ENCODE results near the gene CCDC61. TPM values are rescaled to one million over a fixed set of nuclear protein-coding genes. Genes with fewer than 3 reads are reported as not detected.
A peak's percentile ranks its signal among the peaks of the same experiment; 100 is the strongest.

Gene CCDC61
- total RNA-seq, 1 donor from 2014 or later = 7.3 TPM

DNA sequence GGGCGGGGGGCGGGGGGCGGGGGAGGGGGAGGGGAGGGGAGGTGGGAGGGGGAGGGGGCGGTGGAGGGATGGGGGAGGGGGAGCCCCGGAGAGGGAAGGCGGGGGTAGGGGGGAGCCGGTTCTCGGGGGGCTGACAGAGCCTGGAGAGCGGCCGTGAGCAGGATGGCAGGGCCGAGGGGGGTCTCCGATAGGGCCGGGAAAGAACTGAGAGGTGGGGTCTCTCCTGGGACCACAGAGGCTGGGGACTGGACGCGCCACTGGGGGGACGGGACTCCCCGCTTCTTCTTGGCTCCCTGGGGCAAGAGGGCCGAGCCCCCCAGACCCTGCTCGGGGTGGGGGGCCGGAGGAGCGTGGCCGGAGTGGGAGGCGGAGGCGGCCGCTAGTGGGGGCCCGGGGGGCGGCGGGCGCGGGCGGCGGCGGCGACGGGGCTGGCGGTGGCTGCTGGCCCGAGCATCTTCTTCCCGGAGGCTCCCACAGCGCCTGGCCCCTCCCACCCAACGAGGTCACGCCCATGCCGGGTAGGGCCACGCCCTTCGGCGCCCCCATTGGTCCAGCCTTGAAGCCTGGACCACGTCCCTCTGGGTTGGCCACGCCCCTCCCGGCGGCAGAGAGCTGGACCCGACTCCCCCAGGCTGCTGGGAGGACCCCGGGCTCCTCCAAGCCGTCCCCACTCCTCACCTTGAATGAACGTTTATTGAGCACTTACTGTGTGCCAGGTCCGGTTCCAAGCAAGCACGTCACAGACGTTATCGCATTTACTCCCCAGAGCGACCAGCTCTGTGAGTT, 21.5 kb upstream of the CCDC61 start, which contains the start of gene NOVA2:
Gene NOVA2 (minus strand): TSS at position 313 of the 786 bp plus-strand sequence. CDS start 514 bp downstream, outside the sequence.
- DNase-seq (ENCODE audit: low read depth, low spot score) = peak; percentile 71

DNA sequence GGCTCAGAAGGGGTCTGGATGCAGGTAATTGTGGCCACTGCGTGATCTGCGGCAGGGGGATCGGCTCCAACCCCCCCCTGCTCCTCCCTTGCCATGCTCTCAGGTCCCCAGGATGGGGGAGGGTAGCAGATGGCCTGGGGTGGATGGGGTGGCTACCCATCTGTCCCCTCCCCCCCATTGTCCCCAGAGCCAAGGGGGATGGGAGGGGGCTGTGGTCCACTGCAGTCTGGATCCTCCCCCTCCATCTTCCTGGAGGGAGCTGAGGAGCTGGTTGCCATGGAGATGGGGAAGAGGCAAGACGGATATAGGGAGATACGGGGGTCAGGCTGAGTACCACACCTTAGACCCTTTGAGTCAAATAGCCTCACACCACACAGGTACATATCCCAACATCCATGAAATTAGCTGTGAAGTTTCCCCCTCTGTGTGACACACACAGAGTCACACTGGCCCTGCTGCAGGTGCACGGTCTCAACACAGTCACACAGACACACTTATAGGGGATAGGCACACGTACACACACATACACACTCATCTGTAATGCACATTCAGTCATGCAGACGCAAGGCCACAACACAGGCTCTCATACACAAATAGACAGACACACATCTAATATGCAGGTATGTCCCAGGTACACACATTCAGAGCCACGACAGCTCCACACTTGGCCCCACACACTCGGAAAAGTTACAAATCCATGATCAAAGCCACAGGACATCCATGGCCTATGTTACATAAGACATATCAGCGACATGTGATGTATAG, 19.8 kb upstream of the CCDC61 start:
- DNase-seq (ENCODE audit: low read depth, low spot score) = no peak

DNA sequence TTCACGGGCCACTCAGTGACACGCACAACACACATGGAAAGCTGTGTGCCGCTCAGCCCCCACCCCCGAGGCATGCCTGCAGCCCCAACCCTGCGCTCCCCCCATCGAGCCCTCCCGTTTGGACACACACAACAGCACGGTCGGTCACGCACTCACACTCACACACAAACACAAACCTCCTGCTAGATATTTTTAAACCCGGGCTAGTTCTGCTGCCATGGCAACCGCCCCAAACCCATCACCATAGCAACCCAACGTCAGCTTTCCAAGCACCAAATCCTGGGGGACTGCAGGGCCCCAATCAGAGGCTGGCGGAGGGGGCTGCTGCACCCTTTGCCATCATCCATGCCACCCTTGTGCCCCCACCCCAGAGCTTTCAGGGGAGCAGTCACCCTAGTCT, 19.1 kb upstream of the CCDC61 start:
- no peak for DNase-seq (ENCODE audit: low read depth, low spot score)

DNA sequence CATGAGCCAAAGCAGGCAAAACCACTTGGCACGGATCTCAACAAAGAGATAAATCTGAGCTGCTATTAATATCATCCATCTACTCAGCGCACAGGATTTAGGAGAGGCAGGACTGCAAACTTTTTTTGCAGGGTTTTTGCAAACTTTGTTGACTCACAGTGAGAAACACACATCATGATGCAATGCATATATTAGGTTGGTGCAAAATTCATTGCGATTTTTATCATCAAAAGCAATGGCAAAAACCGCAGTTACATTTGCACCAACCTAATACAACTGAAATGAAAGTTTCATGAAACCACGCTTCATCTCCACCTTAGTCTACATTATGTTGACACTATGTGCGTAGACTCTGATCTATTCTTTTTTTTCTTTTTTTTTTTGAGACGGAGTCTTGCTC, 17.1 kb upstream of the CCDC61 start:
- no peak for DNase-seq (ENCODE audit: low read depth, low spot score)

DNA sequence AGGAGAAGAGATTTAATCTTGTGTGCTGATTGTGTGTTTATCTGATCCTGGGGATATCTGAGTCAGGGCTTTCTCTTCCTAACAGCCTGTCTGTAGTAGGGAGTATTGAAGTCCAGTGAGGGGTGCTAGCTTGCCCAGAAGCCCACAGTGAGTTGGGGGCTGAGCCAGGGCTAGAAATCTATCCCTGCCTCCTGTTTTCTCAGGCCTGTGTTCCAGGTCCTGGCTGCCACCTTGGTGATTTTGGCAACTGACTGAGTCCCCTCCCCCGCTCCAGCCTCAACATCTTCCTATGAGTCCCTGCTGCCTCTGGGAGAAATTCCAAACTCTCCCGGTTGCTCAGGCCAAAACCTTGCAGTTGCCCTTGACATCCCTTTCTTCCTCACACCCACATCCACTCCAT, 13.9 kb upstream of the CCDC61 start:
- DNase-seq (ENCODE audit: low read depth, low spot score) = no peak

DNA sequence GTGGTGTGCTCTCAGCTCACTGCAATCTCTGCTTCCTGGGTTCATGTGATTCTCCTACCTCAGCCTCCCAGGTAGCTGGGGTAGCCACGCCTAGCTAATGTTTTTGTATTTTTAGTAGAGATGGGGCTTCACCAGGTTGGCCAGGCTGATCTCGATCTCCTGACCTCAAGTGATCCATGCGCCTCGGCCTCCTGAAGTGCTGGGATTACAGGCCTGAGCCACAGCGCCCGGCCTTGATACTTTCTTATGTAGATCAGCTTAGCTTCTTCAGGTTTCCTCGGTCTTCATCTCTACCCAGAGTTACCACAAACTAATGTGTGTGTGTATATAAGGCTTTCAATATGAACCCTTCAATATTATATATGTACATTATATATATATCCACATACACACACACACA, 9.9 kb upstream of the CCDC61 start:
- DNase-seq (ENCODE audit: low read depth, low spot score) = no peak

DNA sequence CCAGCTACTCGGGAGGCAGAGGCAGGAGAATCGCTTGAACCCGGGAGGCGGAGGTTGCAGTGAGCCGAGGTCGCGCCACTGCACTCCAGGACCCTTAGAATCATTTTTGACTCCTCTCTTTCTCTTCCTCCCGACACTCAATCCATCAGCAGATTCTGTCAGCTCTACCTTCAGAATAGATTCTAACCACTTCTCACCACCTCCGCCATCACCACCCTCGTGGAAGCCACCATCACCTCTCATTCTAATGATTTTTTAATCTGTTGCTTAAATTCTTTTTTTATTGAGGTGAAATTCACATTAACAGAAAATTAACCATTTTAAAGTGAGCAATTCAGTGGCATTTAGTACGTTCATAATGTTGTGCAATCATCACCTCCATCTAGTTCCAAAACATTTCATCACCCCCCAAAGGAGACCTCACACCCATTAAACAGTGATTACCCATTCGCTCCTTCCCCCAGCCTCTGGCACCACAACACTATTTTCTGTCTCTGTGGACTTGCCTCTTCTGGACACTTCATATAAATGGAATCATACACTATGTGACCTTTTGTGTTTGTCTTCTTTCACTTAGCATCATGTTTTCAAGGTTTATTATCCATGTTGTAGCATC, 5.0 kb upstream of the CCDC61 start:
- no peak for DNase-seq (ENCODE audit: low read depth, low spot score)

DNA sequence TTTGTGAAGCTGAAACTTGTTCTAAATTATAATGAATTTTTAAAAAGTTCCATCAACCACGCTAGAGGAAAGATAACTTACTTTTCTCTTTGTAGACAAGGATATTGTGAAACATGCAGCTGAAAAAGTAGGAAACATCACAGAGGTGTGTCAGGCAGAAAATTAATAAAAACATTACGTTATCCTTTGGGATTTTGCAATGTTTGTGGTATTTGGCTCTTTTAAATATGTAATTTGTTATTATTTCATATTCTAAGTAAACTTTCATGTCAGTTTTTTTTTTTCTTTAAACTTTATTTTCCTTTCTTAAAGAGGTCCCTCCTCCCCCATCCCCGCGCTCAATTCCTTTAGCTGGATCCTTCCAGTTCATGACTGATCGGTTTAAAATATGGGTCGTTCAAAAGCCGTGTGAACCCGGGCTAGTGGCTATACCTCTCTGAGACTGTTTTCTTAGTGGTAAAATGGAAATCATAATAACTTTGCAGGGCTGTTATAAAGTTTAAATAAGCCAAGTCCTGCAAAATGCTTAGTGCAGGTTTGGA, 740 bp upstream of the CCDC61 start:
- DNase-seq (ENCODE audit: low read depth, low spot score) = no peak

DNA sequence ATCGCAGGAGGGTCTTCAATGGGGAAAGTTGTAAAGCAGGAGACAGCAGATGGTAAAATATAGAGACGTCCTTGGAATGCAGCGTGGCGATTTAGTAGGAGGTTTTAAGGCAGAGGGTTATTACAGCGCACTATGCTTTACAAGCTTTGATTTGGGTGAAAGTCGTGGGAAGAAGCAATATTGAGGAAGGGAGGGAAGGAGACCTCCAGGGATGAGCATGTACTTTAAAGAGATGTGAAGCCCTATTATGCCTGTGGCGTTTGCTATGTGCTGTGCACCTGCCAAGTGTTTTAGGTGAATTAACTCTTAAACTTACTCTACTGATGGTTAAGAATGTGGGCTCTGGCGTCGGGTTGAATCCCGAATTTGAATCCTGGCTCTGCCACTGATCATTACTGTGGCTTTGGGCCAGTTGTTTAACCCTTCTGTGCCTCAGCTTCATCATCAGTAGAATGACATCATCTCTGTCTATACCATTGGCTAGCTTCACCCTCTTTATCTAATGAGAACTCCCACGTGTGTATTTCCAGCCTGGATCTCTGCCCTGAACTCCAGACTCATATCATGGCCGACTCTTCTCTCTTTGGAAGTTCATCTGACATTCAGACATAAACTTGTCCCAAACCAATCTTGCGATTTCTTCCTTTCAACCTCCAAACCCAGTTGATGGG, 583 bp downstream of the CCDC61 start:
- no peak for DNase-seq (ENCODE audit: low read depth, low spot score)

DNA sequence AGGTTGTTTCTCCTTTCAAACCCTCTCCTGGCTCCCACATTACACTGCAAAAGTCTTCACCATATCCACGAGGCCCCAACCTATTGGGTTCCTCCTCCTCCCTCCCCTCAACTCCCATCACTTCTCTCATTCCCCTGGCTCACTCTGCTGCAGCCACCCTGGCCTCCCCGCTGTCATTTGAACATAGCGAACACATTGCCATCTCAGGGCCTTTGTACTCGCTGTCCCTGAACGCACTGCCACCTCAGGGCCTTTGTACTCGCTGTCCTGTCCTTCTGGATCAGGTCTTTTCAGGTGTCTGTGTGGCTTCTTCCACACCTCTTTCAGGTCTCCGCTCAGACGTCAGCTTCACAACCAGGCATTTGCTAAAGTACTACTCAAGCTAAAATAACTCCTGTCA, 1.7 kb downstream of the CCDC61 start:
- DNase-seq (ENCODE audit: low read depth, low spot score) = no peak

DNA sequence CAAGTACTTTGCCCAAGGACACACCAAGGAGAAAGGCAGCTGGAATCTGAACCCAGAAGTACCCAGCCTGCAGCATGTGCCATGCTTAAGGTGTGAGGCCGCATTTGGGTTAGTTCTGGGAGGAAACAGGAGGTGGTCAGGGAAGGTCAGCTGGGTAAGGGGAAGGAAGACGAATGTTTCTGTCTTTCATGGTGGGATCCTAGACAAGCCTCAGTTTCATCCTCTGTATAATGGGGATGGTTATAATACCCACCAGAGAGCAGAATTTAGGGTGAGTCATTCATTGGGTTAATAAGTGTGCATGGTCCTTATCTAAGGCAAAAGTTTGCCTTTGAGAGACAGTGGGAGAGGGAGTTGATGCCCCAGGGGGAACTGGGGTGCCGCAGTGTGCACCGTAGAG, 3.6 kb downstream of the CCDC61 start:
- DNase-seq (ENCODE audit: low read depth, low spot score) = no peak

DNA sequence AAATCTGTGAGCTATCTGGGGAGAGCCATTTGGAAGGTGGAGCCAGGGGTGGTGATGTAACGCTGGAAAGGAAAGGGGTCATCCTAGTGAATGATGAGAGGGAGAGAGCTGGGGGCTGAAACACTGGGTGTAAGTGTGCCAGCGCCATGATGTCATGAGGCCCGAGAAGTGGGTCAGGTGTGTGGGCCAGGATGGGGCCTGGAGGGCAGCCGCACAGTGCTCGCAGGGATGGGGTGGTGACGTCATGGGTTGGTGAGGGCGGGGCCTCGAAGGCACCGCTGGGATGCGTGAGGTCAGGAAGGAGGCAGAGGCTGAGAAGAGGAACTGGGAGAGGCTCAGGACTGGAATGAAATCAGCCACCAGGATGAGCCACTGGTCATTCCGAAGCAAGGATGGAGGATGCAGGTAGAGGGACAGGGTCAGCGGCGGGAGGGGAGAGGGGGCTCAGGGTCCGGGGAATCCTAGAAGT, 4.4 kb downstream of the CCDC61 start:
- no peak for DNase-seq (ENCODE audit: low read depth, low spot score)

DNA sequence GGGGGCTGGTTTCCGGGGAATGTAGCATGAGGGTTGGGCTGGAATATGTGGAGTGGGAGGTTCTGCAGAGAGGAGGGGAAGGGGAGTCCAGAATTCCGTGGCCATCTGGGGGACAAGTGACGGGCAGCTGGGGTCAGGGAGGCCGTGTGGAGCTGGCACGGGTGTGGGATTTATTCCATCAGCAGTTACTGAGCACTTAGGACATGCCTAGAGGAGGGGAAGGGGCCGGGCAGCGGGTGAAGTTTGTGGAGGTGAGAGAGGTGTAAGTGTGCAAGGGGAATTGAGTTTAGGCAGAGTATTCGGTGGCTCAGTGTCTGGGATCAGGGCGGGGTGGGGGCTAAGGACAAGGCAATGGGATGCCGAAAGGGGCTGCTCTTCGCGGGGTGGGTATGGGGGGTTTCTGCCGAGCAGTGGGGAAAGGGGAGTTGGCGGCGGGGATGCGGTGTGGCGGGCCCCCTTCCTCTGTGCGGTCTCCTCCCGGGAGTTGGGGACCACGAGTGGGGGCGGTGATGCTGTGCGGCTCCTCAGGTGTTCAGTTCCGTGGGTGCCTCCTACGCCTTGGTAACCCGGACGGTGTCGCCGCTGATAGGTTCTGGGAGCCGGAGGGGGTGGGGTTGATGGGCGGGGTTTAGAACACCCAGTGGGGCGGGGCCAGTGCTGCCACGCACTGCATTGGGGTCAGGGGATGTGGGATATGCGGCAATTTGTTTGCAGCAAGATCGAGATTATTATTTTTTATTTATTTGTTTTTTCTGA, 5.4 kb downstream of the CCDC61 start:
- no peak for DNase-seq (ENCODE audit: low read depth, low spot score)

DNA sequence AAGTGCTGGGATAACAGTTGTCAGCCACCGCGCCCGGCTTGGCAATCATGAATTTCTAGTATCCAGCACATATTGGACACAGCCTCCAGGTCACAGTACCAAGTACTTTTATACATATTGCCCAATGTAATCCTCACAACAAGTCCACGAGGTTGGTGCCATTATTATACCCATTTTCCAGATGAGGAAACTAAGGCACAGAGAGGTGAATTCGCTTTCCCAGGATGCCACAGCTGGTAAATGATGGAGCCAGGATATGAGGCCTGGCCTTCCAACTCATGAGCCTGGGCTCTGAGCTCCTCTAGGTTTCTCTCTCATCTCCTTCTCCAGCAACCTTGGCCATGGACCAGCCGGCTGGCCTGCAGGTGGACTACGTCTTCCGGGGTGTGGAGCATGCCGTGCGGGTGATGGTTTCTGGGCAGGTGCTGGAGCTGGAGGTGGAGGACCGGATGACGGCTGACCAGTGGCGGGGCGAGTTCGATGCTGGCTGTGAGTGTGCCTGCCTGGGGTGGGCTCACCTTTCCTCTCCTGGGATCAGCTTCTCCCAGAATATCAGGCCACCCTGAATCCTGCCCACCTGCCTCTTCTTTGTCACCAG, 7.5 kb downstream of the CCDC61 start:
- no peak for DNase-seq (ENCODE audit: low read depth, low spot score)

DNA sequence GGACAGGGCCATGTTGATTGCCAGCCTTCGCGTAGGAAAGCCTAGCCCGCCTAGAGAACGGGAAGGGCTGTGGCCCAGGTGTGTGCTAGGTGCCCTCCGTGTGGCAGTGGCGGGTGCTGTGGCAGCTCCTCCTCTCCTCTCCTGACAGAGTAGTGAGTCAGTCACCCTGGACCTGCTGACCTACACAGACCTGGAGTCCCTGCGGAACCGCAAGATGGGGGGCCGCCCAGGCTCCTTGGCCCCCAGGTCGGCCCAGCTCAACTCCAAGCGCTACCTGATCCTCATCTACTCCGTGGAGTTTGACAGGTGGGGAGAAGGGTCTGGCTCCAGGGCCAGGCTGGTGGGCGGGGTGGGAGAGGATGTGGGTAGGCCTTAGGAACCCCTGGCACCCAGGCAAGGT, 11.1 kb downstream of the CCDC61 start:
- no peak for DNase-seq (ENCODE audit: low read depth, low spot score)

DNA sequence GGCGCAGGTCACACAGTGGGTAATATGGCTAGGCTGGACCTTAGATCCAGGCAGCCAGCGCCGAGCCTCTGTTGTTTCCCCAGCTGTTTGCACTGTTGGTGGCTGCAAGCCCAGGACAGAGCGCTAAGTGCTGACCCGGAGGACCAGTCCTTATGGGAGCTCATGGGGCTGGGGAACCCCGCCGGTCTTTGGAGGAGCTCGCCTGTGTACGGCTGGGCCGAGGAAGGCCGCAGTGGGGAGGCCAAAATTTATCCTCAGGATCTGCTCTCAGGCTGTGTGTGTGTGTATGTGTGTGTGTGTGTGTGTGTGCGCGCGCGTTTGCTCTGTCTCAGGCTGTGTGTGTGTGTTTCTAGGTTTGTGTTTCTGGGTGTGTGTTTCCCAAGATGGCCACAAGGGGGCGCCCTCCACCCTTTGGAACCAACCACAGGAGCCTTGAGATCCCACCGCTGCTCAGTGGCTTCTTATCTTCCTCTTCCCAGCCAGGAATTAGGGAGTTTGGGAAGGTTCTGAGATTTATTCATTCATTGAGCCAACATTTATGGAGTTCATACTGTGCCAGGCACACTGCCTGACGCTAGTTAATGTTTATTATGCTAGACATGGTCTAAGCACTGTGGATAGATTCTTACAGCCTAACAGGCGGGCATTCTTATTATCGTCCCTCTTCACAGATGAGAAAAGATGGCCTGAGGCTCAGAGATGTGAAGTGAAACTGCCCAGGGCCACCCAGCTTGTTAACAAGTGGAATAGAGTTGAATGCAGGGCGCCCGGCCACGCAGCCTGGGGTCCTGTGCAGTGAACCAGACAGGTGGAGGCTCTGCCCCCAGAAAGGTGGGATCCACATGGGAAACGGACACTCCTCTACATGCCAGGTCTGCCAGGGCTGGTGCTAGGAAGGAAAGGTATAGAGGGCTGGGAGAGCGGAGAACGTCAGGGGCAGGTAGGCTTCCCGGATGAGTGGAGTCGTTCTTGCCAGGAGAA, 14.6 kb downstream of the CCDC61 start:
- peak; percentile 22 for DNase-seq (ENCODE audit: low read depth, low spot score)

DNA sequence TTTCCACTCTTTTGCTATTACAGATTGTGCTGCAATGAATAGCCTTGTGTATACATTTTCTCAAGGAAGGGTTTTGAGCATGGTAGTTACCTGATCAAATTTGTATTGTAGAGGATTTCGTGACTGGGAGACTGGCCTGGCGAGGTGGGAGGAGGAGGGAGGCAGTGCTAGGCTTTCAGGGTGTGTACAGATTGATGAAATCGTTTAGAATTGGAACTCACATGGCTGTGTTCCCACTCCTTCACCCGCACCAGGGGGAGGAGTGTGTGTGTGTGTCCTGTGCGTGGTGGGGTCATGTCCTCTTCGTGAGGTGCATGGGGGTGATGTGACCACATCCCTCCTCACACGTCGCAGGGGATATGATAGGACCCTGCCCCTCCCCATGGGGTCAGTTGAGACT, 19.3 kb downstream of the CCDC61 start:
- DNase-seq (ENCODE audit: low read depth, low spot score) = no peak

DNA sequence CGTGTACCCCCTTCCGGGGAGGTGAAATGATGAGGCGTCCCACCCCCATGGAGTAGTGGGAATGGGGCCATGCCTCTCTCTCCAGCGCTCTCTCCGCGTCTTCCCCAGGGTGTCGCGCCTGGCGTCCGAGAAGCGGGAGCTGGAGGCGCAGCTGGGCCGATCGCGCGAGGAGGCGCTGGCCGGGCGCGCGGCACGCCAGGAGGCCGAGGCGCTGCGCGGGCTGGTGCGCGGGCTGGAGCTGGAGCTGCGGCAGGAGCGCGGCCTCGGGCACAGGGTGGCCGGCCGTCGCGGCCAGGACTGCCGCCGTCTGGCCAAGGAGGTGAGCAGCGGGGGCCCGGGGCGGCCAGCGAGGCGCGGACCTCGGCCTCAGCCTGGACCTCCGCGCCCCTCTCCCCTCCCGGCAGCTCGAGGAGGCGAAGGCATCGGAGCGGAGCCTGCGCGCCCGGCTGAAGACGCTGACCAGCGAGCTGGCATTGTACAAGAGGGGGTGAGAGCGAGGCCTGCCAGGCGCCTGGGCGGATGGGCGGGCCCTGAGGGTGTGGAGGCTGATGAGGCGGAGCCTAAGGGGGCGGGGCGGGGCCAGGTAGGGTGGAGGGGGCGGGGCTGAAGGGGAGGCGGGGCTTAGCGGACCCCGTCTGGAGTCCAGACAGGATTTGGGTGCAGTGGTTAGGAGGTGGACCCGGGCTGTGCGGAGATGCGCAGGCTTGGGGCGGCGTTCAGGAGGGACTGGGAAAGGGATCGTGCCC, 19.8 kb downstream of the CCDC61 start:
- no peak for DNase-seq (ENCODE audit: low read depth, low spot score)
